IMR-90 (cell line): Measurements from ENCODE around the gene GH2. TPM values are rescaled to one million over a fixed set of nuclear protein-coding genes. Genes with fewer than 3 reads are reported as not detected.

Experiments
- ATAC-seq: fragments of 200-7000 bp; cut with Tn5 transposase; 2 replicates; pipeline ENCODE4 v1.9.1; 2020; ENCODE audit warnings: low read depth, mild to moderate bottlenecking, moderate library complexity
- BruUV-seq: library from RNA; stranded (reverse); fragments of 400-500 nt; replicated peaks from 2 replicates; lab custom pipeline; 2021; lab: Mats Ljungman, UMichigan
- CTCF ChIA-PET: fragments of 300-600 bp; formaldehyde crosslinking; extraction: SDS; loops from one replicate; lab custom pipeline; 2021; ENCODE audit warnings: antibody characterized with exemption; lab: Yijun Ruan, JAX
- POLR2A ChIA-PET: fragments of 300-600 bp; sonication (Branson Sonifier 250); formaldehyde crosslinking; loops from one replicate; lab custom pipeline; 2022; ENCODE audit warnings: antibody characterized with exemption; ENCODE audit not compliant: unreplicated experiment; lab: Charles Lee
- DNase-seq: peaks from one replicate; pipeline ENCODE4 v3.0.0; 2013
- H2AFZ ChIP-seq: replicated peaks from 2 replicates; pipeline ENCODE3; 2013; ENCODE audit warnings: low read length, mild to moderate bottlenecking; ENCODE audit not compliant: poor library complexity
- H2AK5ac ChIP-seq: 2 replicates; pipeline ENCODE4 v1.6.1; 2013; ENCODE audit warnings: low read depth, low read length, inconsistent platforms
- H2AK9ac ChIP-seq: replicated peaks from 2 replicates; pipeline ENCODE3; 2013; ENCODE audit warnings: mild to moderate bottlenecking, low read depth, low read length, moderate library complexity; ENCODE audit not compliant: poor library complexity
- H2BK120ac ChIP-seq: 2 replicates; pipeline ENCODE4 v1.6.1; 2013; ENCODE audit warnings: low read depth, low read length, inconsistent platforms
- H2BK15ac ChIP-seq: 3 replicates; pipeline ENCODE4 v1.6.1; 2013; ENCODE audit warnings: low read depth, low read length, inconsistent platforms
- H2BK20ac ChIP-seq: 2 replicates; pipeline ENCODE4 v1.6.1; 2013; ENCODE audit warnings: low read depth, mild to moderate bottlenecking, inconsistent platforms, low read length, moderate library complexity
- H2BK5ac ChIP-seq: 2 replicates; pipeline ENCODE4 v1.6.1; 2013; ENCODE audit warnings: mild to moderate bottlenecking, low read depth, low read length, inconsistent platforms; ENCODE audit not compliant: poor library complexity, severe bottlenecking
- H3K14ac ChIP-seq: replicated peaks from 2 replicates; pipeline ENCODE4 v1.6.1; 2013; ENCODE audit warnings: low read depth, low read length, inconsistent platforms
- H3K18ac ChIP-seq: 2 replicates; pipeline ENCODE4 v1.6.1; 2013; ENCODE audit warnings: low read depth, low read length, control low read depth
- H3K23ac ChIP-seq: 2 replicates; pipeline ENCODE4 v1.6.1; 2013; ENCODE audit warnings: low read depth, low read length, inconsistent platforms
- H3K27ac ChIP-seq: 2 replicates; pipeline ENCODE4 v1.5.1; 2013; ENCODE audit warnings: mild to moderate bottlenecking, control low read depth, low read length; ENCODE audit not compliant: insufficient read depth
- H3K27me3 ChIP-seq: 2 replicates; pipeline ENCODE4 v1.6.1; 2013; ENCODE audit warnings: low read length; ENCODE audit not compliant: control insufficient read depth, insufficient read depth
- H3K36me3 ChIP-seq: 2 replicates; pipeline ENCODE4 v1.6.1; 2013; ENCODE audit warnings: low read length, mixed read lengths; ENCODE audit not compliant: control insufficient read depth, insufficient read depth
- H3K4ac ChIP-seq: 2 replicates; pipeline ENCODE4 v1.6.1; 2013; ENCODE audit warnings: low read depth, low read length, inconsistent platforms
- H3K4me1 ChIP-seq: 2 replicates; pipeline ENCODE4 v1.6.1; 2013; ENCODE audit warnings: low read length, mixed read lengths; ENCODE audit not compliant: control insufficient read depth, insufficient read depth
- H3K4me2 ChIP-seq: 2 replicates; pipeline ENCODE4 v1.6.1; 2013; ENCODE audit warnings: low read depth, mild to moderate bottlenecking, control low read depth, low read length, moderate library complexity
- H3K4me3 ChIP-seq: 2 replicates; pipeline ENCODE4 v1.5.1; 2013; ENCODE audit warnings: low read depth, mild to moderate bottlenecking, control low read depth, low read length, moderate library complexity; ENCODE audit not compliant: insufficient read depth
- H3K56ac ChIP-seq: 2 replicates; pipeline ENCODE4 v1.6.1; 2013; ENCODE audit warnings: low read length, inconsistent platforms; ENCODE audit not compliant: insufficient read depth; ENCODE audit errors: extremely low read depth
- H3K79me1 ChIP-seq, 2 experiments: 2 replicates each; pipeline ENCODE4 v1.6.1; 2013; ENCODE audit warnings: low read length in 2 of 2, inconsistent platforms in 1 of 2, low read depth in 1 of 2
- H3K9ac ChIP-seq: 2 replicates; pipeline ENCODE4 v1.6.1; 2013; ENCODE audit warnings: low read depth, low read length, control low read depth
- H3K9me1 ChIP-seq: 2 replicates; pipeline ENCODE4 v1.6.1; 2013; ENCODE audit warnings: low read length, inconsistent platforms; ENCODE audit not compliant: insufficient read depth
- H3K9me3 ChIP-seq: 2 replicates; pipeline ENCODE4 v1.6.1; 2013; ENCODE audit warnings: low read length; ENCODE audit not compliant: control insufficient read depth, insufficient read depth
- H4K20me1 ChIP-seq: 2 replicates; pipeline ENCODE4 v1.6.1; 2013; ENCODE audit warnings: low read length, inconsistent platforms; ENCODE audit not compliant: insufficient read depth
- H4K5ac ChIP-seq: 2 replicates; pipeline ENCODE4 v1.6.1; 2013; ENCODE audit warnings: mild to moderate bottlenecking, low read depth, low read length, control low read depth
- H4K8ac ChIP-seq, 2 experiments: 2 replicates each; pipeline ENCODE4 v1.6.1; 2013; ENCODE audit warnings: low read depth in 2 of 2, low read length in 2 of 2, control low read depth in 1 of 2, inconsistent platforms in 1 of 2
- H4K91ac ChIP-seq: 2 replicates; pipeline ENCODE4 v1.6.1; 2013; ENCODE audit warnings: low read depth, low read length, inconsistent platforms; ENCODE audit not compliant: insufficient read depth
- BHLHE40 ChIP-seq: fragments of 150-350 bp; IDR thresholded peaks from 2 replicates; pipeline ENCODE4 v1.6.1; 2016; ENCODE audit warnings: mild to moderate bottlenecking, low read depth, low read length
- CEBPB ChIP-seq: IDR thresholded peaks from 2 replicates; pipeline ENCODE4 v1.6.1; 2012; ENCODE audit warnings: low read depth, low read length, improper control_type of control experiment
- CHD1 ChIP-seq: IDR thresholded peaks from 2 replicates; pipeline ENCODE4 v1.6.1; 2012; ENCODE audit warnings: low read depth, low read length, improper control_type of control experiment
- ELK1 ChIP-seq: fragments of 150-350 bp; IDR thresholded peaks from 2 replicates; pipeline ENCODE4 v1.6.1; 2016; ENCODE audit warnings: low read depth, mild to moderate bottlenecking, low read length, moderate library complexity, borderline replicate concordance
- FOS ChIP-seq: fragments of 150-350 bp; IDR thresholded peaks from 2 replicates; pipeline ENCODE4 v1.6.1; 2016; ENCODE audit warnings: low read depth, low read length
- MAFK ChIP-seq: IDR thresholded peaks from 2 replicates; pipeline ENCODE4 v1.6.1; 2012; ENCODE audit warnings: low read depth, low read length, improper control_type of control experiment
- MAZ ChIP-seq: IDR thresholded peaks from 2 replicates; pipeline ENCODE4 v1.6.1; 2012; ENCODE audit warnings: low read depth, mild to moderate bottlenecking, low read length, improper control_type of control experiment, moderate library complexity, borderline replicate concordance
- MXI1 ChIP-seq: IDR thresholded peaks from 2 replicates; pipeline ENCODE4 v1.6.1; 2012; ENCODE audit warnings: low read depth, mild to moderate bottlenecking, low read length, moderate library complexity, borderline replicate concordance
- NFE2L2 ChIP-seq: fragments of 150-350 bp; IDR thresholded peaks from 2 replicates; pipeline ENCODE4 v1.6.1; 2016; ENCODE audit warnings: low read depth, mild to moderate bottlenecking, low read length
- POLR2A ChIP-seq: IDR thresholded peaks from 2 replicates; pipeline ENCODE4 v1.6.1; 2012; ENCODE audit warnings: mild to moderate bottlenecking, low read depth, low read length
- RAD21 ChIP-seq: IDR thresholded peaks from 2 replicates; pipeline ENCODE4 v1.6.1; 2012; ENCODE audit warnings: low read length, improper control_type of control experiment
- RCOR1 ChIP-seq: IDR thresholded peaks from 2 replicates; pipeline ENCODE4 v1.6.1; 2012; ENCODE audit warnings: mild to moderate bottlenecking, low read length, improper control_type of control experiment; ENCODE audit not compliant: insufficient replicate concordance
- RFX5 ChIP-seq: IDR thresholded peaks from 2 replicates; pipeline ENCODE4 v1.8.0; 2012; ENCODE audit warnings: low read depth, mild to moderate bottlenecking, low read length, moderate library complexity
- SMC3 ChIP-seq: fragments of 150-350 bp; IDR thresholded peaks from 2 replicates; pipeline ENCODE4 v1.6.1; 2016; ENCODE audit warnings: low read depth, mild to moderate bottlenecking, antibody characterized with exemption, low read length, moderate library complexity
- whole genome bisulfite sequencing, 2 experiments: methylation state at CpG; one replicate each; pipeline versions ENCODE4 v1.1.5 to v1.1.7; 2013; ENCODE audit warnings: missing lambda C conversion rate in 2 of 2; ENCODE audit not compliant: insufficient read length in 1 of 2; ENCODE audit errors: extremely low coverage in 2 of 2; 5-methylcytosine and 5-hydroxymethylcytosine counted together
- dilution Hi-C: fragments of 300-500 bp; cut with HindIII; formaldehyde crosslinking; loops from one replicate; pipeline ENCODE4 v1.14.3; 2018; ENCODE audit warnings: low sequenced_read_pairs; ENCODE audit not compliant: unreplicated experiment
- in situ Hi-C: fragments of 300-500 bp; cut with MboI; formaldehyde crosslinking; loops from 3 replicates; pipeline ENCODE4 v1.14.3; 2019; ENCODE audit warnings: low sequenced_read_pairs, inconsistent platforms, mixed read lengths
- intact Hi-C: fragments of 100-400 bp; cut with micrococcal nuclease; formaldehyde crosslinking; loops from 2 replicates; pipeline ENCODE4 v1.10.0; 2022
- polyA plus RNA-seq, 3 experiments: library from polyadenylated mRNA; depleted of rRNA; stranded (reverse); fragments of >200 nt; gene quantifications; 2 replicates each; pipeline ENCODE4 v1.2.3, GENCODE V29; 2012; ENCODE audit warnings: low replicate concordance in 1 of 3
- total RNA-seq: library from RNA; depleted of rRNA; stranded (reverse); fragments of >200 nt; gene quantifications from 2 replicates; pipeline ENCODE4 v1.2.3, GENCODE V29; 2012
- TF ChIP-seq, protein P1 (sequence below): fragments of 150-350 bp; IDR thresholded peaks from 2 replicates; pipeline ENCODE4 v1.6.1; 2017; ENCODE audit warnings: mild to moderate bottlenecking, antibody characterized with exemption, low read length, low read depth

The GH2 gene
- total and polyA plus RNA-seq, 2 of the 4 experiments (the other 2 are of a cell fraction) = not detected

- ChIA-PET CTCF (interaction anchor here (1.0 to 1.5 kb wide), 2 partner anchors 46 to 235 kb away, joined by 3 to 4 read pairs; no protein-coding TSS in a partner anchor), POLR2A (no interaction called here)
- Histone ChIP-seq H3K4me3 (no peak within 1 kb of the TSS), H2BK5ac (no peak within 1 kb of the TSS), H2AFZ (no peak within 1 kb of the TSS), H3K56ac (no peak within 1 kb of the TSS), H3K79me1 (no peaks in the 10 kb centered on the region), H3K23ac (no peak within 1 kb of the TSS), H2BK15ac (no peak within 1 kb of the TSS), H3K36me3 (no peaks in the 10 kb centered on the region), H4K91ac (no peak within 1 kb of the TSS), H3K9ac (no peak within 1 kb of the TSS), H3K27me3 (peaks cover 42% of the 10 kb centered on the region), H4K20me1 (no peaks in the 10 kb centered on the region), H2BK20ac (no peak within 1 kb of the TSS), H3K4me2 (no peak within 1 kb of the TSS), H4K5ac (no peak within 1 kb of the TSS), H2BK120ac (no peak within 1 kb of the TSS), H3K4ac (no peak within 1 kb of the TSS), H3K14ac (no peak within 1 kb of the TSS), H3K9me3 (no peaks in the 10 kb centered on the region), H3K18ac (no peak within 1 kb of the TSS), H4K8ac (no peak within 1 kb of the TSS), H3K4me1 (no peaks in the 10 kb centered on the region), H3K9me1 (no peaks in the 10 kb centered on the region), H2AK5ac (no peak within 1 kb of the TSS; the same call in 1 of the 2 replicates), H3K27ac (no peak within 1 kb of the TSS), H2AK9ac (no peak within 1 kb of the TSS)
- BruUV-seq = no TSS peak
- in situ Hi-C loops = loop anchor here (10.0 kb wide), 2 partner anchors 114 to 374 kb away; partner anchors contain the start of gene ICAM2
- dilution Hi-C loops = no loop called here
- 60% methylated on average over 5 of the region's 15 CpGs; no CpG with 5 or more reads in 1 of the 2 experiments for WGBS, 2 experiments
- intact Hi-C loops = loop anchor here (10.0 kb wide), 1 partner anchor 374 kb away; no protein-coding TSS in a partner anchor
- DNase-seq (no peak), ATAC-seq (no peak)
- TF ChIP-seq POLR2A (no peak), MAFK (no peak), CHD1 (no peak), RCOR1 (no peak), FOS (no peak), NFE2L2 (no peak), RAD21 (no peak), BHLHE40 (no peak), RFX5 (no peak), CEBPB (no peak), ELK1 (no peak), SMC3 (no peak), MXI1 (no peak), MAZ (no peak)
- TF ChIP-seq, protein P1, sequence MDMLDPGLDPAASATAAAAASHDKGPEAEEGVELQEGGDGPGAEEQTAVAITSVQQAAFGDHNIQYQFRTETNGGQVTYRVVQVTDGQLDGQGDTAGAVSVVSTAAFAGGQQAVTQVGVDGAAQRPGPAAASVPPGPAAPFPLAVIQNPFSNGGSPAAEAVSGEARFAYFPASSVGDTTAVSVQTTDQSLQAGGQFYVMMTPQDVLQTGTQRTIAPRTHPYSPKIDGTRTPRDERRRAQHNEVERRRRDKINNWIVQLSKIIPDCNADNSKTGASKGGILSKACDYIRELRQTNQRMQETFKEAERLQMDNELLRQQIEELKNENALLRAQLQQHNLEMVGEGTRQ = no peak
Observed at GRCh38 chr17:63911041-63911635, 29.4 kb upstream of the GH2 start, which contains the start of gene CSHL1. Gene CSHL1, minus strand, starts transcription at chr17:63911258. Its CDS starts 62 bp downstream, at chr17:63911196.
